ENCODE results near the gene OR9A2. TPM values are rescaled to one million over a fixed set of nuclear protein-coding genes. Genes with fewer than 3 reads are reported as not detected.

The OR9A2 gene
- total RNA-seq, 1 donor from 2014 or later = not detected

DNA sequence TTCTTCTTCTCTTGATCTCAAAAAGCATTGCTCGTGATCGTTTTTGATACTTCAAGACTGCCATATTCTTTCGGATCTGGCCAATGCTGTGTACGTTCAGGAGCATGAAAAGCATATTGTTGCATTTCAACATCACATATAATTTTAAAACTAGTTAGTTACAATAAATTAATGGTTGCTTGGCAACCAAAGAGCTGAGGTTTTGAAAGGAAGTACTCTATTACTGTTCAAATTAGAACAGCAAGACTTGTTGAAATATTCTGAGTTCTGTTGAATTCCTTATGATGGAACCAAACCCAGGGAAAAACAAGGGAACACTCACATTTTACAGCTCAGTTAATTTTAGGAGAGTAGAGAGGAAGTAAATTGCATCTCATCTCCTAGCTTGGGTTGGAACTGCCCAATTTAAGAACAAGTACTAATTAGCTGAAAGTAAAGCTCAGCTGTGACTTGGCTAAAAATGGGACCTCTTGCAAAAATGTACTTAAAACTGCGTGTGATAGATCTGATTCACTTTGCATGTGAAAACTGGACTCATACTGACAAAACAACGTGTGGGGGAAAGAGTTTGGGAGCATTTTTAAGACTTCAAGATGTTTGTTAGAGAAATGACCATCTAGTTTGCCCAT, 21.2 kb downstream of the OR9A2 start:
- no peak for DNase-seq
- TF ChIP-seq, protein P1, sequence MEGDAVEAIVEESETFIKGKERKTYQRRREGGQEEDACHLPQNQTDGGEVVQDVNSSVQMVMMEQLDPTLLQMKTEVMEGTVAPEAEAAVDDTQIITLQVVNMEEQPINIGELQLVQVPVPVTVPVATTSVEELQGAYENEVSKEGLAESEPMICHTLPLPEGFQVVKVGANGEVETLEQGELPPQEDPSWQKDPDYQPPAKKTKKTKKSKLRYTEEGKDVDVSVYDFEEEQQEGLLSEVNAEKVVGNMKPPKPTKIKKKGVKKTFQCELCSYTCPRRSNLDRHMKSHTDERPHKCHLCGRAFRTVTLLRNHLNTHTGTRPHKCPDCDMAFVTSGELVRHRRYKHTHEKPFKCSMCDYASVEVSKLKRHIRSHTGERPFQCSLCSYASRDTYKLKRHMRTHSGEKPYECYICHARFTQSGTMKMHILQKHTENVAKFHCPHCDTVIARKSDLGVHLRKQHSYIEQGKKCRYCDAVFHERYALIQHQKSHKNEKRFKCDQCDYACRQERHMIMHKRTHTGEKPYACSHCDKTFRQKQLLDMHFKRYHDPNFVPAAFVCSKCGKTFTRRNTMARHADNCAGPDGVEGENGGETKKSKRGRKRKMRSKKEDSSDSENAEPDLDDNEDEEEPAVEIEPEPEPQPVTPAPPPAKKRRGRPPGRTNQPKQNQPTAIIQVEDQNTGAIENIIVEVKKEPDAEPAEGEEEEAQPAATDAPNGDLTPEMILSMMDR (IDR thresholded peaks at IDR 0.05) = no peak

DNA sequence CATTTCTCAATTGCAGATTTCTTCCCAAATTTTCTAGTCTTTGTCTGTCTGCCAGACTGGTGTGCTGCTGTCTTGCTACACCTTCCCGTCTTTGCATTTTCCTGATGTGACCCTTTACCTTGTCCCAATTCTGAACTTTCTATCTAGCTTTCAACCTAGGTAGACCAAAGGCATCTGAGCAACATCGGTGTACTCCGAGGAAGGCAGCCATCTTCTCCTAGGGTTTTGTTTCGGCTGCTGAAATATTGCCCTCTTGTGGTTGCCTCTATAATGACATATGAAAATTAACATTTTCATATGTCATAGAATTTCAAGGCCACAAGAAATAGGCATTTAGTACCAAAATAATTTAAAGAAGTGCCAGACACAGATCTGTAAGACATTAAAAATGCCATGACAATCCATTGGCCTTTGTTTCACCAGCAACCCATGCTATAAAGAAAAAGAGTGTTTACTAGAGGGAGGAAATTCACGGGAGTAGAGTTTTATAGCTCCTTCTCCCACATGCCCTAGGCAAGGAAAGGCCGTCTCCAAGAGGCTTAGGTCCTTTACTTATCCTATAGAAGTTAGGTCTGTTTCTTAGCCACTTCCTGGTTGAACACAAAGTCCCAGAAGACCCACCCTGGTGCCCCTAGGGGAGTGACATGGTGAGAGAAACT, 23.4 kb downstream of the OR9A2 start:
- no peak overlapping the region for H3K27ac ChIP-seq
- no peaks in the 10 kb centered on the region for H3K4me1 ChIP-seq
- no peaks in the 10 kb centered on the region for H3K9me3 ChIP-seq
- H3K4me3 ChIP-seq = peak overlapping the region; percentile 4
- no peak for DNase-seq
- peaks cover 10% of the 10 kb centered on the region for H3K27me3 ChIP-seq
- no peaks in the 10 kb centered on the region for H3K36me3 ChIP-seq
- TF ChIP-seq, protein P1 (IDR thresholded peaks at IDR 0.05) = peak; percentile 76
- ATAC-seq = peak; percentile 86
- intact Hi-C loops (cut with DNase I) = loop anchor here (10.0 kb wide), 1 partner anchor 149 kb away; the partner anchor contains the start of gene EPHB6

More for the DNA sequence above, 21.2 kb downstream of the OR9A2 start:
- Histone ChIP-seq H3K9me3 (no peaks in the 10 kb centered on the region), H3K27me3 (peaks cover 10% of the 10 kb centered on the region), H3K27ac (no peak overlapping the region), H3K4me1 (no peaks in the 10 kb centered on the region), H3K4me3 (no peak overlapping the region), H3K36me3 (no peaks in the 10 kb centered on the region)
- intact Hi-C loops (cut with DNase I) = loop anchor here (5.0 to 10.0 kb wide), 2 partner anchors 151 to 212 kb away; partner anchors contain the start of gene EPHB6
- no peak for ATAC-seq

DNA sequence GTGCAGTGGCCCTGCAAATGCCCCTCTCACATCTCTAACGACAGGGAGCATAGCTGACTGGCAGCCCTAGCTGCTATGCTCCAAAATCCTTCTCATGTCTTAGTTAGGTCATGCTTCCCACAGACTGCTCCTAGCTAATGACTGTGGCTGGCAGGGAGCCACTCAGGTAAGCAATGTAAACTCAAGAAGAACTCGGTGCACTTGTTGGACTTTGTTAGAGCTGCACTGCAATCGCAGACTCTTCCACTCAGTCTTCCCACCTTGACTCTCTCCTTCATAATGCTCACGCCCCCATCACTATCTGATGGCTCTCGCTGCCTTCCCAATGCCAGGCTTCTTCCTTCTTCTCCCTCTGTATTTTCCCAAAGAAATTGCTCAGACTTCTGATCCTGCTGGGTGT, 24.0 kb downstream of the OR9A2 start:
- H3K27ac ChIP-seq = no peak overlapping the region
- intact Hi-C loops (cut with DNase I) = loop anchor here (10.0 kb wide), 1 partner anchor 148 kb away; the partner anchor contains the start of gene EPHB6
- no peaks in the 10 kb centered on the region for H3K36me3 ChIP-seq
- ATAC-seq (peak; percentile 71), DNase-seq (no peak)
- no peaks in the 10 kb centered on the region for H3K4me1 ChIP-seq
- no peaks in the 10 kb centered on the region for H3K9me3 ChIP-seq
- H3K4me3 ChIP-seq = peak overlapping the region; percentile 4
- TF ChIP-seq, protein P1 (IDR thresholded peaks at IDR 0.05) = no peak
- peaks cover 6% of the 10 kb centered on the region for H3K27me3 ChIP-seq

DNA sequence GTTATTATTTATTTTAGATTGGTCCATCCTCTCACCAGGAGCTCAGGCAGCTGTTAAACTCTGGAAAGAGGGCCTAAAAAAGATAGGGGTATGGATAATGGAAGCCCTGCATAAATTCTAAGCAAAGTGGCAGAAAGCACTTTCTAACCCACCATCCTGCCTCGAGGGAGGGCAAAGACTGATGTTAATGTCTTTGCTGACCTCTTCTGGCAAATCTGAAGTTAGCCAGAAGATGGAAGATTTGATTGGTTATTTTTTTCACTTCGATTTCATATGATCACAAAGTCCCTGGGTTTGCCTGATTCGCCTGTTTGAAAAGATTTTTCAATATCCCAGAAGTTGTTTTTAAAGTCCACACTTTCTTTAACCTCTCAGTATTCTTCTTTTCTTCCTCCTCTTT, 24.8 kb downstream of the OR9A2 start:
- TF ChIP-seq, protein P1 (IDR thresholded peaks at IDR 0.05) = peak; percentile 6
- Histone ChIP-seq H3K27ac (no peak overlapping the region), H3K4me3 (no peak overlapping the region), H3K4me1 (no peaks in the 10 kb centered on the region), H3K27me3 (no peaks in the 10 kb centered on the region), H3K36me3 (no peaks in the 10 kb centered on the region), H3K9me3 (no peaks in the 10 kb centered on the region)
- ATAC-seq = no peak
- intact Hi-C loops (cut with DNase I) = loop anchor here (10.0 kb wide), 1 partner anchor 147 kb away; the partner anchor contains the start of gene EPHB6
- DNase-seq = no peak

DNA sequence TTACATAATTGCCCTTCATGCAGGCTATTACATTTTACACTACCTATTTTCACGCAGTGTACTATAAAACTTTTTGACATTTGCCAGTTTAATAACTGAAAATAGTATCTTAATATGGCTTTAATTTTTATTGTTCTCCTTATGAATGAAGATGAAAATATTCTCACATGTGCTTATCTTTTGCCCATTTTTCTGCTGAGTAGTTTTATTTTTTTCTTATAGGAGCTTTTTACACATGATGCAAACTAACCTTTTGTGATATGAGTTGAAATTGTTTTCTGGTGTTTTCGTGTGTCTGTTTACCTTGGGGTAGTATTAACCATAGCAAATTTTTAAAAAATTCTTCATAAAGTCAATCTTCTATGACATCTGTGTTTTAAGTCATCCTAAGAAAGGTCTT, 26.3 kb downstream of the OR9A2 start:
- Histone ChIP-seq H3K4me1 (no peaks in the 10 kb centered on the region), H3K9me3 (no peaks in the 10 kb centered on the region), H3K36me3 (no peaks in the 10 kb centered on the region), H3K27ac (no peak overlapping the region), H3K4me3 (no peak overlapping the region), H3K27me3 (no peaks in the 10 kb centered on the region)
- intact Hi-C loops (cut with DNase I) = loop anchor here (10.0 kb wide), 1 partner anchor 146 kb away; the partner anchor contains the start of gene EPHB6
- DNase-seq (no peak), ATAC-seq (no peak)
- TF ChIP-seq, protein P1 (IDR thresholded peaks at IDR 0.05) = no peak
